Measurements from ENCODE around the gene CMC4.

- peak; percentile 60 for TF ChIP-seq CTCF (IDR thresholded peaks at IDR 0.05; ENCODE audit: low read depth, low read length, poor library complexity, severe bottlenecking)
- no peak for TF ChIP-seq EZH2phosphoT487 (IDR thresholded peaks at IDR 0.05; ENCODE audit: borderline replicate concordance, low read length)
Observed at GRCh38 chrX:155048977-155049619, 21.8 kb downstream of the CMC4 start.
